AG10803 (cell line): Measurements from ENCODE around the gene TAF1D.
A peak's percentile ranks its signal among the peaks of the same experiment; 100 is the strongest.
"Not testable (repeated sequence)": the region's sequence is repeated elsewhere in the genome, so short reads cannot be mapped to it uniquely, and the experiment has no call there.

ENCODE experiments used
- DNase-seq: peaks from one replicate; pipeline ENCODE4 v3.0.0; 2010; ENCODE audit warnings: low read depth
- H3K4me3 ChIP-seq: 2 replicates; pipeline ENCODE4 v1.5.1; 2011; ENCODE audit warnings: mild to moderate bottlenecking, low read length, control low read depth
- TF ChIP-seq, protein P1 (sequence below): conservative IDR thresholded peaks from 2 replicates; pipeline ENCODE4 v1.5.1; 2011; ENCODE audit warnings: mild to moderate bottlenecking, low read length, control low read depth, inconsistent platforms

TAF1D gene, protein sequence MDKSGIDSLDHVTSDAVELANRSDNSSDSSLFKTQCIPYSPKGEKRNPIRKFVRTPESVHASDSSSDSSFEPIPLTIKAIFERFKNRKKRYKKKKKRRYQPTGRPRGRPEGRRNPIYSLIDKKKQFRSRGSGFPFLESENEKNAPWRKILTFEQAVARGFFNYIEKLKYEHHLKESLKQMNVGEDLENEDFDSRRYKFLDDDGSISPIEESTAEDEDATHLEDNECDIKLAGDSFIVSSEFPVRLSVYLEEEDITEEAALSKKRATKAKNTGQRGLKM

DNA sequence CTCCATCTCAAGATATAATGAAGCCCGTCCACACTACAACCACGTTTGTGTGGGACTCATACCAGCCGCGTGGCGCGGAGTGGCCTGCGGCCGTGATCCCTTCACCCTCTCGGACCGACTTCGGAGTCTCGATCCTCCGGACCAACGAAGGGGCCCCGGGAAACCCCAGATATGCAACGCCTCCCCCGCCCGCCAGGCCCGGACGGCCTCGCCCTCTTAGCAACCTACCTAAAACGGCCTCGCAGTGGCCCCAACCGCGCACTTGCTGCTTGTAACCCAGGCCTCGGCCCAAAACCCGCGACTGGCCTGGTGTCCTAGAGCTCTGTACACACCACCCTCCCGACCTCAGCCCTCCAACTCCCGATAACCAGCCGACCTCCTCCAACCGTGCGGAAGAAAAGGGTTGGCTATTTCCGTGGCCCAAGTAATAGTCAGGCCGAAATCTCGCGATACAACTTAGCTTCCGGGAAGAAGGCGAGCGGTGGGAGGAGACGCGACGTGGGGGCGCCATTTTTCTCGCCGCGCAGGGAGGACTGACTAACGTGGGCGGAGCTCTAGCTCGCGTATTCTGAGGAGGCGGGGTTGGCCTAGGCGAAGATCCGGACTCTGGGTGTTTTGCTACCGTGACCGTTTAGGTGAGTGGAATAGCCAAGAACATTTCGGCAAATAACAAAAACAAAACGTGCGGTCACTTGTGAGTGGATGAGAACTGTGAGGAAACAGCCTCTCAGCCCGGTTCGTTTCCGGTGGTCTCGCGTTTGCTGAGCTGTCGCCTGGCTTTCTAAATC lies at the start of gene TAF1D, which contains the start of gene C11orf54:
Gene TAF1D (minus strand): TSS at position 402 of the 788 bp plus-strand sequence. CDS start 2,191 bp downstream, outside the sequence.
Gene C11orf54 (plus strand): TSS at position 579 of the 788 bp plus-strand sequence. CDS start 5,722 bp downstream, outside the sequence.
- peak within 1 kb of the TSS; percentile 91 for H3K4me3 ChIP-seq
- peak; percentile 98 for DNase-seq
- TF ChIP-seq, protein P1, sequence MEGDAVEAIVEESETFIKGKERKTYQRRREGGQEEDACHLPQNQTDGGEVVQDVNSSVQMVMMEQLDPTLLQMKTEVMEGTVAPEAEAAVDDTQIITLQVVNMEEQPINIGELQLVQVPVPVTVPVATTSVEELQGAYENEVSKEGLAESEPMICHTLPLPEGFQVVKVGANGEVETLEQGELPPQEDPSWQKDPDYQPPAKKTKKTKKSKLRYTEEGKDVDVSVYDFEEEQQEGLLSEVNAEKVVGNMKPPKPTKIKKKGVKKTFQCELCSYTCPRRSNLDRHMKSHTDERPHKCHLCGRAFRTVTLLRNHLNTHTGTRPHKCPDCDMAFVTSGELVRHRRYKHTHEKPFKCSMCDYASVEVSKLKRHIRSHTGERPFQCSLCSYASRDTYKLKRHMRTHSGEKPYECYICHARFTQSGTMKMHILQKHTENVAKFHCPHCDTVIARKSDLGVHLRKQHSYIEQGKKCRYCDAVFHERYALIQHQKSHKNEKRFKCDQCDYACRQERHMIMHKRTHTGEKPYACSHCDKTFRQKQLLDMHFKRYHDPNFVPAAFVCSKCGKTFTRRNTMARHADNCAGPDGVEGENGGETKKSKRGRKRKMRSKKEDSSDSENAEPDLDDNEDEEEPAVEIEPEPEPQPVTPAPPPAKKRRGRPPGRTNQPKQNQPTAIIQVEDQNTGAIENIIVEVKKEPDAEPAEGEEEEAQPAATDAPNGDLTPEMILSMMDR, result no peak; the same call in 1 of the 2 replicates

DNA sequence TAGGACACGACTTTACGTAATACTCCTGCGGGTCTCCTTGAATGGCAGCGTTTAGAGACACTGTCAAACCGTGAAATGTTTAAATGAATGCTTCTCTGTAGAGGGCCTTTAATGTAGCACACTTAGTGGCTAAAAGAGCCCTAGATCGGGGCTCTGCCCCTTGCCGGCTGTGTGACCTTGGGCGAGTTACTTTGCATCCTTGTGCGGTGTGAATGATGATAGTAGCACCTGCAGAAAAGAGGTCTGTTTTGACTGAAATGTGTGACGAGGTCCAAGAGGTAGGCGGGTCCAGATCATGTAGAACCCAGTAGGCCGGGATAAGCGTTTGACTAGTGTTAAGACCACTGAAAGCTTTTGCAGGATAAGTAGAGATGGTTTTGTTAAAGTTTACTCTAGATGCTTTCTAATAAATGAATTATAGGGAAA lies 43.7 kb upstream of the TAF1D start:
- peak overlapping the region; percentile 96 for H3K4me3 ChIP-seq
- TF ChIP-seq, protein P1, result no peak
- no peak for DNase-seq

DNA sequence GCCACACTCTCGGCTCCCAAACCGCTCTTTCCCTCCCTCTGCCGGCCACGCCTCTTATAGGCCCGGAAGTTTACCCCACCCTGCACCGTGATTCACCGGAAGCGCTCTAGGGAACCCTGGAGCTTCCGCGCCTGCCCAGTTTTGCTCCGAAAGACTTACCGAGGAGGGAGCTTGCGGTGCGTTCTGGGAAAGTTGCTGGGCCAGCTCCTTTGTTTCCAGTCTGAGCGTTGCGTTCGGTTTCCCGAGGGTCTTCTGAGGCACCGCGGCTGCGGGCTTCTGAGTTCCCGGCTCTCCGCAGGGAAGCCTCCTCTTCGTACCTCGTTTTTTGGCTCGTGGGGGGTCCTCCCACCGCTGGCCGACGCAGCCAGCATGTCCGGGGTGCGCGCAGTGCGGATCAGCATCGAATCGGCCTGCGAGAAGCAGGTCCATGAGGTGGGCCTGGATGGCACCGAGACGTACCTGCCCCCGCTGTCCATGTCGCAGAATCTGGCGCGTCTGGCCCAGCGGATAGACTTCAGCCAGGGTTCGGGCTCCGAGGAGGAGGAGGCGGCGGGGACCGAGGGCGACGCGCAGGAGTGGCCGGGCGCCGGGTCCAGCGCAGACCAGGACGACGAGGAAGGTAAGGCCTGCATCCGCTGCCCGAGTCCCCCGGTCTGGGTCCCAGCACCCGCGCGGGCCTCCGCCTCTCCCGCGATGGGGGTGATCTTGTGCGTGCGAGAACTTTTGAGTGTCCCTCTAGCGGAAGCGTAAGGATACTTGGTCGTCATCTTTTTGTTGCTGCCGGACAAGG lies 43.0 kb upstream of the TAF1D start, which contains the start of gene MED17:
Gene MED17 (plus strand): TSS at position 138 of the 790 bp plus-strand sequence. CDS start 232 bp downstream, at position 370.
- H3K4me3 ChIP-seq, result peak within 1 kb of the TSS; percentile 96
- TF ChIP-seq, protein P1, result peak; percentile 54
- peak; percentile 89 for DNase-seq

GRCh38 chr11:93783765-93784144 lies 42.5 kb upstream of the TAF1D start:
- TF ChIP-seq, protein P1, result no peak
- DNase-seq, result no peak
- peak overlapping the region; percentile 96 for H3K4me3 ChIP-seq

- DNase-seq, result no peak
- TF ChIP-seq, protein P1, result no peak
- peak overlapping the region; percentile 96 for H3K4me3 ChIP-seq
Observed at GRCh38 chr11:93783362-93783761, 42.1 kb upstream of the TAF1D start.

DNA sequence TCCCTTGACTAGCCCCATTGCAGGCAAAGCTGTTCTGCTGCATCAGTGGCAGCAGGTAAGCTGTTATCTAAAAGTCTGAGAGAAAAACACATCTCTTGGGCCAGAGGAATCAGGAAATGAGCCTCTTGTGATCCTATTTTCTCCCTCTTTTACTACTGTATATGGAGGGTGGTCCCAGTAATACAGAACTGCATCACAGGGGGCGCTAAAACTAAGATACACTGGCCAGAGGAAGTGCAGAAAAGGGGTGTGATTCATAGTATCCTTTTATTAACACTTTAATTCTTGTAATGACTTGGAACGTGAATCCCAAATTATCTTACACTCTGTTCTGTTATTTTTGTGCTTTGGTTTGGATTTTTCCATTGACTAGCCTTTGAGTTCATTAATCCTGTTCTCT lies 34.0 kb upstream of the TAF1D start:
- H3K4me3 ChIP-seq, result no peak overlapping the region
- DNase-seq, result no peak
- TF ChIP-seq, protein P1, result peak; percentile 8; the same call in 1 of the 2 replicates

GRCh38 chr11:93774560-93774959 lies 33.3 kb upstream of the TAF1D start:
- DNase-seq, H3K4me3 ChIP-seq: not testable (repeated sequence)
